ENCODE results near the gene SPAG16.

GRCh38 chr2:213491376-213491775 is 207.1 kb downstream of the SPAG16 start:
- TF ChIP-seq CTCF (IDR thresholded peaks at IDR 0.05) = no peak
- TF ChIP-seq POLR2A (IDR thresholded peaks at IDR 0.05) = no peak
